ENCODE measurements around the gene ZNF302.

ZNF302 gene

DNA sequence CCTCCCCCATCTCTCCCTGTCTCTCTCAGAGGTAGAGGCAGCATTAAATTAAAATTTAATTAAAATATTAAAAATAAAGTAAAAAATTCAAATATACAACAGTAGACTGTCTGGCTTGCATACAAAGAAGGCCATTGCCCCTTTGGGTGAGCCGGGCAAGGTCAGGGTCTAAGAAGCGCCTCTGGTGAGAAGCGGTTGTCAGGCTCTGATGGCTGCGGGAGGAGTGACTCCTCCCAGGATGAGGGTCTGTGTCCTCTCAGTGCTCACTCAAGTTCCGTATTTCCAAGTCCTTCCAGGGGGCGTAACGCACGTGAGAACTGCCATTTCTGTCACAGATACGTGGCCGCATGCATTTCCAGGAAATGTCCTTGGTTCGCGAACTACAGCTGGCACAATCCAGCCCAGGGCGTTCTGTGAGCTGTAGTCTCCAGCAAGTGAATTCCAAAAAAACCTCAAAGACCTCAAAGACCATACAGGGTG is 55.8 kb downstream of the ZNF302 start:
- DNase-seq, result no peak

DNA sequence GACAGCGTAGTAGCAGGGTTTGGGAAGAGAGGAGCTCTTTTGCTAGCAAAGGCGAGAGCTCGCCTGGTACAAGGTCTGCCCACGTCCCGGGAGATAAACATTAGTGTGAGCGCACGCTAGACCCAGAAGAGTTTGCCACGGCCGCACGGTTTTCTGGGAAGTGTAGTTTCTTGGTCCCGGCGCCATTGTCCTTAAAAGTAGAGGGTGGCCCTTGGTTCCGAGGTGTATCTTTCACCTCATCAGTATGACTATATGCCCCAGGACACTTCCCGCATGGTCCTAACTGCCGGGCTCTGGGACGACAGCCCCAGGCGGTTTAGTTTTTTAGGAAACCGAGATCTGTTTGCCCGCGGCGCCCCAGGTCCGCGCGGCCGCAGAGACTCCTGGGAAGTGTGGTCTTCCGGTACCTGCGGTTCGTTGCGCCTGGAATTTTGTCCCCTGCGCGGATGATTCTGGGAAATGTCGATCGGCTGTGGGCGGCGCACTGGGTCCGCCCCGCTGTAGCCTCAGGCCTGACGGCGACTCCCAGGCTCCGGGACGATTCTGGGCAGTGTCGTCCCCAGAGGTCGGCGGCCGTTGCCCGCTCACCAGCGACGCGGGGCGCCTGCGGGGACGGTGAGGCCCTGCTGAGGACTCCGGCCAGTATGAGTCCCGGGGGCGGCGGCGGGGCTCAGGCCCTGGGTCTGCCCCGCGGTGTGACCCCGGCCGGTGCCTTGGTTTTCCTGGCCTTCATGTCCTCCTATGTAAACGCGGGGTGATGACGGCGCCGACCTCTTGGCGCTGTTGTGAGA is 56.5 kb downstream of the ZNF302 start, which contains the start of gene ZNF181:
Gene ZNF181 (plus strand): TSS at position 498 of the 791 bp plus-strand sequence. CDS start 795 bp downstream, outside the sequence.
- peak; percentile 92 for DNase-seq

DNA sequence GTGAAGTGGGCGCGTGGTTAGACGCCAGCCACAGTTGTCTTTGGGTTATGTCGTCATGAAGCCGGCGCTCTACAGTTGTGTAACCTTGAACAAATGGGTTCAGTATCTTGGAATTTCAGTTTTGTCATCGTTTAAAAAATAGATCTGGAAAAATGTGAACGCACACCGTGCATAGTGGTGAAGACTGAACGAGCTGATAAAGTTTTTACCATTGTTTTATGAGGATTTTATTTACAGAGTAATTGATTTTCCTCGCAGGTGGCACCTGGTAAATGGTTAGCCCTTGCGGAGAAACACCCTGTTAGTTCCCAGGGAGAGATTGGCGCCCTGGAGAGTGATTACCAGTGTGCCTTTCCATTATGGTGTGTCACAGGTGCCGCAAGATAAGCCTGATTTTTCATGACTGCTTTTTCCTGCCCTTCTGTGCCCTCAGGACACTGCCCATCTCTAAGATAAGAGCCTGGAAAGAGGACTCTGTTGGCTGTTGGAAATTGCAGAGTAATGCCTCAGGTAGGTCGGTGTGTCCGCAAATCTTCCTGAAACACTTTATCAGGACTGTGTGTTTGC is 57.1 kb downstream of the ZNF302 start:
- DNase-seq, result no peak
